UCSD-AML1 (cell line): Measurements from ENCODE around the gene PCNX1.
"Not testable (repeated sequence)": the region's sequence is repeated elsewhere in the genome, so short reads cannot be mapped to it uniquely, and the experiment has no call there.

Experiments used
- DNase-seq: peaks from one replicate; lab custom pipeline; 2025; ENCODE audit not compliant: unreplicated experiment; lab: John Stamatoyannopoulos, UW

PCNX1 gene

DNA sequence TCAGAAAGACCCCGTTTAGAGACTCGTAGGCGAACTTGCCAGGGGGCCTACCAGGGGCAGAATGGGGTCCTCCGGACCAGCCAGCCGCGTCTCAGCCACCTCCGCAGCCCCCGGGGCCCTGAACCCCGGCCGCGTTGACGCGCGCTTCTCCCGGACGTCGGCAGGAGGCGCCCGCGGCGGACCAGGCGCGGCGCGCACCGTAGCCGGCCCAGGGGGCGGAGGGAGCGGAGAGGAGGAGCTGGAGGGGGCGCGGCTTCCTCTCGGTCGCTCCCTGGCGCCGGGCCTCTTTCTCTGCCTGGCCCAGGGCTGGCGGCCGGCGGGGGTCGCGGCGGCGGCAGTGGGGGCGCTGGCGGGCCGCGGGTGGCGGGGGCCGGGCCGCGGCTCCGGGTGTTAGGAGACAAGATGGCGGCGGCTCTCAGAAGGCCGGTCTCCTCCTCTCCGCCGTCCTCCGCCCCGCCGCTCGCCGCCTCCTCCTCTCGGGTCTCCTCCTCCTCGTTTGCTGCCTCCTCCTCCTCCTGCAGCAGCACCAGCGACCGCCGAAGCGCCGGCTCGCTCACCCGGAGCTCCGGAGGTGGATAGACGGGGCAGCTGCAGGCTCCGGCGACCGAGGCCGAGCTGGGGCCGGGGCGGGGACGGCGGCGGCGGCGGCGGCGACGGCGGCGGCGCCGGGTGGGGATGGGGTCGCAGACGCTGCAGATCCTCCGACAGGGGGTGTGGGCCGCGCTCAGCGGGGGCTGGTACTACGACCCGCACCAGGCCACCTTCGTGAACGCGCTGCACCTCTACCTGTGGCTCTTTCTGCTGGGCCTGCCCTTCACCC is at the start of gene PCNX1:
PCNX1 (plus strand) TSS at position 284 of the 820 bp plus-strand sequence; CDS start at position 676, 392 bp downstream.
- DNase-seq = peak; percentile 91

DNA sequence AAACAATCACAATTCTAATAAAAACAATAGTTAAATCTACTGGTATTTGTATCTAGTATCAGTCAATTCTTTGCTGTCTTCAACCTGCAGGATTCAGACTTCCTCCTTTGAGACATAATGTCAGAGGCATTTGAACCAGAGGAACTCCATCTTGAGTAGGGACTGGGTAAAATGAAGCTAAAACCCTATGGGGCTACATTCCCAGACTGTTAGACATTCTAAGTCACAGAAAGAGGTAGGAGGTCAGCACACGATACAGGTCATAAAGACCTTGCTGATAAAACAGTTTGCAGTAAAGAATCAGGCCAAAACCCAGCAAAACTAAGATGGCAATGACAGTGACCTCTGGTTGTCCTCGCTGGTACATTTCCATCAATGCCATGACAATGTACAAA is 49.8 kb upstream of the PCNX1 start:
- DNase-seq = no peak

DNA sequence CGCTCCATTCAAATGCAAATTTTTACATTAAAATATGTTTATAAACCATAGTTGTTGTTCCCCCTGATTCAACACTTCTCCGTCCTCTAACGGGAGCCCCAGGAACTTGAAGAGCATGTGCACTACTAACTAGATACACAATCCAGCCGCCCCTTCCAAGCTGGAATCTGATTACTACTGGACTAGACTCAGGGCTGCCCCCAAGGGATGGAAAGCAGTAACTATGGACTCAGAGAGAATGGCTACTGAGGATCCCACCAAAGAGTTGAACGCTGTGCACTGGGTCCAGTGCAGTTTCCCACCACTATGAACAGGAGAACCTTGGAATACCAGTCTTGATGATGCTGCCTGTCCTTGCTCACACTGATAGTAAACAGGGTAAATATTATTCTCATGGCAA is 48.6 kb upstream of the PCNX1 start:
- no peak for DNase-seq

DNA sequence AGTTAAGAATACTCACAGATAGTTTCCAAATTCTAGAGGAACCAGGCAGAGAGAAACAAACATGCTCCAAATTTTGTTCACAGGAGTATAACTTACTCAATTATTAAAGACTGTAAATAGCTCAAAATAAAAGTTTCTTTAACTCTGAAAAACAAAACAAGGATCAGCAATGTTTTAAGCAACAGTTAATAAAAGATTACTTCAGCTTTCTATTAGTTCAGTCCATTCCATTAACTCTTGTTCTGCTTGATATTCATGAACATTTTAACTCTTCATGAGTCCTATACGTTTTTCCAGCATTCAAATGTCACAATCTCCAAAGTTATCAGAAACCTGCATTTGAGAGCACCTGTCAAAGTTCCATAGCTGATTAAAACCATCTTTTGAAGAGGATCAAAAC is 40.3 kb upstream of the PCNX1 start:
- DNase-seq = not testable (repeated sequence)

DNA sequence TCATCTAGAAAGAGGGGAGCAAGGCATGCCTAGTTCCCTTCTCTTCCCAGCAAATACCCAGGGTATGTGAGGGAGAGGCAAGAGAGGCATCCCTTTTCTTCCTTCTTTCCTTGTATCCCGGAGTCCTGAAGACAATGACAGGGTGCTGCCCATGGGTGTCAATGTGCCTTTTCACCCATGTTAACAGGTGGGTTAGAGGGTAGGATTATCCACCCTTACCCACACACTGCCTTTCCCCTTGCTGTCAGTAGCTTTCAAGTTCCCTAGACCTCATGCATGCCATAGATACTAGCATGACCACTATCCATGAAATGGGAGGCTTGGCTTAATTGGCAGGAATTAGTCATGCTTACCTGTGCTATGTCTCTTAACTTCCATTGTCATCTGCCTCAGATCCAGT is 36.3 kb upstream of the PCNX1 start:
- no peak for DNase-seq

DNA sequence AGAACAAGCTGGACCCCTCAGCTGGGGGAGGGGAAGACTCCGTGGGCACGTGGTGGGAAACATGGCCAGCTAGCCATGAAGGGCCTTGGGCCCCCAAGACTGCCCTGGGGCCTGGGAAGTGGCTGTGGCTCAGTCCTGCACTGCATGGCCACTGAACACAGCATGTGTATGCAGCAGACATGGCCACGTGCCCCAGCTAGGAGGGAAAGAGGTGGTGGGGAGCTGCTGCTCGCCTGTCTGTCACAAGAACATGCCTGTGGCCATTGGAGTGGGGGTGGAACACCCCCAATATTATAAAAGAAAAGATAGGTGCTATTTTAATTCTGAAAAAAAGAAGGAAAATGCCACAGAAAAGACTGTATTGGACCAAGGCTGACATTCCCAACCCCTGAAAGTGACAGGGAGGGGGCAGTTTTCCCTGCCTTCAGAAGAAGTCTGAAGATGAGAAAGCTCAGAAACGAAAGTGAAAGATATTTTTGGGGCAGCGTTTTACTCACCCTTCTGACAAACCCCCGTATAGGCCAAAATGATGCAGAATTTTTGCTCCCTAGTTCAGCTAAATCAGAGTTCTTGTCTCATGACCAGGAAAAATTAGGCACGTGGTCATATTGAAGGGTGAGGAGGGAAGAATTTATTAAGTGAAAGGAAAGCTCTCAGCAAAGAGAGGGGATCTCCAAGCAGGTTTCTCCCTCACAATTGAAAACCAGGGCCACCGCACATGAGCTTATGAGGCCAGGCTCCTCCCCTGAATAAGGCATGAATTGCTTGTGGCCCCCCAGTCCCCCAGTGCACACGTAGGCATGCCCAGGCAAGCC is 35.2 kb upstream of the PCNX1 start:
- DNase-seq = no peak

DNA sequence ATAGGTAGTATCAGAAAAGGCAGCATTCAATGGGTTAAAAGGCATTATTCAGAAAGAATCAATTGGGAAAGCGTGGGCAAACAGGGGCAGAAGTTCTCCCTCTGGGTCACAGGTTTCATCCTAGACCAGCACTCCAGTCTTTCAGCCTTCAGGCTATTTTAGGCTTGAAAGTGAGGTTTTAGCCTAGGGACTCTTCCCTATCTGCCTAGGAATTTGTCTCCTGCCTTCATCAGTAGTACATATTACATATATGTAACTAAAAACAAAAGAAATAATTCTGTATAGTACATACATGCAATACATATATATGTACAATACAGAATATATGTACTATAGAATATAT is 34.6 kb upstream of the PCNX1 start:
- DNase-seq = no peak

DNA sequence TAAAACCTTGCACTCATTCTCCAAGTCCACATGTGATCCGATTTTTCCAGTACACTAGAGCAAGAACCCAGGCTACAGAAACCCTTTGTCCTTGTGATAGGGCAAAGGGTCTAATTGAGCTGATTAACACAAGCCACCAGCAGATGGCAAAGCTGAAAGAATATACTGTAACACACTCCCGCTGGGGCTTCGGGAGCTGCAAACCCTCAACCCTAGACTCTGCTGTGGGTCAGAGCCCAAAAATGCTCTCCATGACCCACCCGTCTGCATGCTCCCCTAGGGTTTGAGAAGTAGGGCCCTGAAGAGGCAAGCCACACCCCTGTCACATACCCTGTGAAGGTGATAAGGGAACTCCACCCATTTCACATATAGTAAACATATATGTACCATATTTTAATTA is 33.6 kb upstream of the PCNX1 start:
- peak; percentile 25 for DNase-seq

DNA sequence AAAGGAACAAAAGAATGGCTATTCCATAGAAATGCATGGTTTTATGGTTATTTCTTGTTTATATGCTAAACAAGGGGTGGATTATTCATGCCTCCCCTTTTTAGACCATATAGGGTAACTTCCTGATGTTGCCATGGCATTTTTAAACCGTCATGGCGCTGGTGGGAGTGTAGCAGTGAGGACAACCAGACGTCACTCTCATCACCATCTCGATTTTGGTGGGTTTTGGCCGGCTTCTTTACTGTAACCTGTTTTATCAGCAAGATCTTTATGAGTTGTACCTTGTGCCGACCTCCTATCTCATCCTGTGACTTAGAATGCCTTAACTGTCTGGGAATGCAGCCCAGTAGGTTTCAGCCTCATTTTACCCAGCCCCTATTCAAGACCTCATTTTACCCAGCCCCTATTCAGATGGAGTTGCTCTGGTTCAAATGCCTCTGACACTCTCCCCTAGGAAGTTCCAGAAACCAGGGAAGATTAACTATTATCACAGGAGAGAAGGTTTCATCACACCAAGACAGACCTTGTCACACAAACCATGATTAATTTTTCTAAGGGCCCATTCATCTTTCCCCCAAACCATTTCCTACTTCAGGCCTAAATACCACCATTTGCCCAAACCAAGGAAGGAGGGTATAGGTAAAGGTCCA is 31.3 kb upstream of the PCNX1 start:
- DNase-seq = not testable (repeated sequence)

DNA sequence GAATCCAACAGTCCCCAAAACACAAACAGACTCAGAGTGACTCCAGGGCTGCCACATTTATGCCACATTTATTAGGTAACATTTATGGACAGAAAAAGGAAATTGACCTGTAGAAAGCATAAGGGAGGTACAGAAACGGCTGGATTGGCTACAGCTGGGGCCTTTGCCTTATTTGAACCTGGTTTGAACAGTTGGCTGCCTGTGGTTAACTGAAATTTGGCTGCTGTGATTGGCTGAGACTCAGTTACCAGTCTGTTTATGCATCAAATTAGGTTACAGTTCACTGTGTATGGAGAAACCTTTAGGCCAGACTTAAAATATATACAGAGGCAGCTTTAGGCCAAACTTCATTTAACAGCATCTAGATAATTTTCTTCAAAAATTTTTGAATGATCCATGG is 27.8 kb upstream of the PCNX1 start:
- no peak for DNase-seq

DNA sequence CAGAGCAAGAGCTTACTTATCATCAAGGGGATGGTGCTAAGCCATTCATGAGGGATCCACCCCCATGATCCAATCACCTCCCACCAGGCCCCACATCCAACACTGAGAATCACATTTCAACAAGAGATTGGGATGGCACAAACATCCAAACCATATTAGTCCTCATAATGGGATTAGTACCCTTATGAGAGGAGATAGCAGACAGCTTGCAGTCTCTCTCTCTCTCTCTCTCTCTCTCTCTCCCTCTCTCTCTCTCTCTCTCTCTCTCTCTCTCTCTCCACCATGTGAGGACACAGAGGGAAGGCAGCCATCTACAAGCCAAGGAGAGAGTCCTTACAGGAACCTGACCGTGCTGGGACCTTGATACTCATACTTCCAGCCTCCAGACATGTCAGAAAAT is 26.4 kb upstream of the PCNX1 start:
- not testable (repeated sequence) for DNase-seq

DNA sequence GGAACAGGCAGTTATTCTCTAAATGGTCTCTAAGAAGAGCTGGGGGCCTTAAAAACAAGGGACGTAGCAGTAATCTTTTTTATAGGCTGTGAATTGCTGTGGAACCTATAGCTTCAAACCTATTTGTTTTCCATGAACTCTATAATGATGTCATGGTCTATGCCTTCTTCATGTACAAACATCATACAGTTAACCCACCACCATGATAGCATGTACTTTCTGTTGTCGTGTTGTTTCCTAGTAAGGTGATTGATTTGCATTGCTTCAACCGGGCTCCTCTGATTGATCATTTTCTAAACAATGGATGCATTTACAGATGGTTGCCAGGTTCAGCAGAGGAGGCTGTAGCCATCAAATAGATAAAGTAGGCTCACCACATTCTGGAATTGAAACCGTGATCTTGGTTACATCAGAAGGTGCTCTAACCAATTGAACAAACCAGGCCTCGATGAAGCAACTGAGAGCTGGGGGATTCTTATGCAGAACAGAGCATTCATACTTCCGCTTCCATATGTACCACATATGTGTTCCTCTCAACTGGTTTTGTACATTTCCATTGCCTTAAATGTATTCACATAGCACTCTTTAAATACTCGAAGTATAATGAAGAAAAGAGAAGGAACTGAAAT is 25.6 kb upstream of the PCNX1 start:
- DNase-seq = no peak

DNA sequence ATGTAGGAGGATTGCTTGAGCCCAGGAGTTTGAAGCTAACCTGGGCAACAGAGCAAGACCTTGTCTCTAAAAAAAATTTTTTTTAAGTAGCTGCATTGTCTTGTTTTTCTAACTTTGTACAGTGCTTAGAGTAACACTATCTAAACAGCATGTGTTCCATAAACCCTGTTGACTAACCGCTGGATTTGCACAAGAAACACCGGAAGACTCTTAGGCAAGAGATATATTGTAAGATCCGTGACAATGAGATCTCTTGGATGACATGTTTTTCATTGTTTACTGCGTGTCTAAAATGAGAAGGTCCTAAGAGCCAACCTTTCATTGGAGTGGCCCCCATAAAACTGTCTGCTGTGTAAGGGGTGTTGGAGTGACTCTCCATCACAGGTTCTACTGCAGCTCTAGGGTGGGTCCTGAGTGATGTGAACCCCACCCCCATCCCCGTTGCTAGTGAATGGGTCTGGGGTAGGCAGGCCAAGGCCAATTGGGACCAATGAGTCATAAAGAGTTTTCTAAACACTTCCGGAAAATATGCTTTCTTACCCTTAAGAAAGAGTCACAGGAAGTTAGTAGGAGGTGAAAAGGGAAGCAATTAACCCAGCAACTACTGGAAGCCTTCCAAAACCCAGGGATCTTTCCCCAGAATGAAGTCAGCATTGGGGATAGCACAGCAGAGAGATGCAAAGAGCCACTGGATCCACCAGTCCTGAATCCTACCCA is 24.3 kb upstream of the PCNX1 start:
- peak; percentile 42 for DNase-seq

DNA sequence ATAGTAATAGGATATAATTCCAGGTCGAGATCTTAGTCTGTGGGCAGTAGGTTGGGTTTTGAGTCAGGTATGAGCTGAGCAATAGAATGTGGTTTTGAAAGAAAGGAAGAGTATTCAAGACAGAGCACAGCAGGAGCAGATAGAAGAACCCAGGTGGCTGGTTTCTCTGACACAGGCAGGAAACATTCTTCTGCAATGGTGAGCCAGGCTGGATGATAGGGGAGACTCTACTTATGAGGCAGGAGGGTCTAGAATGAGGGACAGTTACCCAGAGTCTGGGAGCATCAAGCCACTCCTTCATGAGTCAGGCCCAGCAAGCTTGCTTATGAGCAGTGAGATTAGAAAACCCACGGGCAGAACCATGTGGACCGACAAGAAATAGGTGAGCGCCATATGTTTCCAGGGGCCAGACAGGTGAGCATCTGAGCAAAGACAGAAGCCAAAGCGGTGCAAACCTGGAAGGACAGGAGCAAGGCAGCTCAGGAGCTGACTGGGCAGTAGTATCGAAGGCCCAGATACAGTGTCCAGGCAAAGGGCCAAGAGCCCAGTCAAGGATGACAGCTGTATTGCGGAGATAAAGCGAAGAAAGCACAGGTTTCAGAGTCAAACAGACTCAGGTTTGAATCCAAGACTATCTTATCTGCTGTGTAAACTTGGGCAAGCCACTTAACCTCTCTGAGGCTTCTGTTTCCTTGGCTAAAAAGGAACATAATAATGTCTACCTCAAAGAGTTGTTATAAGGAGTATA is 22.5 kb upstream of the PCNX1 start:
- DNase-seq = no peak

DNA sequence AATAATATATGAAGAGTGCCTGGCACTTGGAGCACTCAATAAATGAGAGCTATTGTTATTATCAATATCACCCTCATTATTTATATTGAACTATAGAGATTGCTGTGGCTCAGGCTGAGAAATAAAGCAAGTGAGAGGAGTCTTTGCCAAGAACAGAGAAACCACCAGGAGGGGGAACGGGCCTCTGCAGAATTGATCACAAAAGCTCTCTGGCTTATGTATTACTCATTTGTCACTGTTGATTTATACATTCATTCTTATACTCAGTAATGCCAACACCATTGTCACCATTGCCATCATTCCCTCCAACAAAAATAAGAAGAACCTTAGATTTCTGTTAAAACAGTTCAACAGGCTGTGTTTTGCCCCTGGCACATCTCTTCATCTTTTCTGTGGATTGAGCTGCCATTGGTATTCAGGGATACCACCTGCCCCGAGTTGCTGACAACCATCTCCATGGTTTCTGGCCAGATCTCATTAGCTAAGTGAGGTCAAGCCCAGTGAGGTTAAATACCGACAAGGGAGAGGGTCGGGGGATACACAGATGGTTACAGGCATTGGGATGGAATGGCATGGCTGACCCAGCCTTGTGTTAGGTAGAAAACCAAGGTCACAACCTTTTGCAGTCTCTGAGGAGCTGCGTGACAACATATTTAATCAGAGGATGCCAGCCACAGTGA is 21.8 kb upstream of the PCNX1 start:
- DNase-seq = no peak

DNA sequence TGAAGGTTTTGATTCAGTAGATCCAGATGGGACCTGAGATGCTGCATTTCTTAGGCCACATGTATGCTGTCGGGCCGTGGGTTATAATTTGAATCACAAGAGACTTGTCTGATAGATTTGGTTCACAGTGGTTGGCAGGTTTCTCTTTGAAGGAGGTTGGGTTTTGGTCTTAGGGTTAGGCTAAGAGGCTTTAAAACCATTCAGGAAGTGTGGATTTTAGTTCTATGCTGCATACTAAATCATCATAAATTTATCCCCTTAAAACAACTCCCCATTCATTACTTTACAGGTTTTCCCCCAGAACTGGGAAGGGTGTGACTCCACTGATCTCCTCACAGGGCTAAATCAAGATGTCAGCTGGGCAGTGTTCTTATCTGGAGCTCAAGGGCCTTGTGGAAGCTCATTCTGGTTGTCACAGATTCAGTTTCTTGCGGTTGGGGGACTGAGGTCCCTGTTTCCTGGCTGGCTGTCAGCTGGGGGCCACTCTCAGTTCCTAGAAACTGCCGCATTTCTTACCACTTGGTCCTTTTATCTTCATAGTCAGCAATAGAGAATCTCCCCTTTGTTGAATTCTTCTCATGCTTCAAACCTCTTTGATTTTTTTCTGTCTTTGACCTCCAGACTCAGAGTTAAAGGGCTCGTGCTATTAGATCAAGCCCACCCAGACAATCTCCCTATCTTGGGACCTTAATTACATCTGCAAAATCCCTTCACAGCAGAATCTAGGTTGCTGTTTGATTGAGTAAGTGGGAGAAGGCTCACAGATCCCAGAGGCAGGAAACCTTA is 20.6 kb upstream of the PCNX1 start:
- peak; percentile 67 for DNase-seq

DNA sequence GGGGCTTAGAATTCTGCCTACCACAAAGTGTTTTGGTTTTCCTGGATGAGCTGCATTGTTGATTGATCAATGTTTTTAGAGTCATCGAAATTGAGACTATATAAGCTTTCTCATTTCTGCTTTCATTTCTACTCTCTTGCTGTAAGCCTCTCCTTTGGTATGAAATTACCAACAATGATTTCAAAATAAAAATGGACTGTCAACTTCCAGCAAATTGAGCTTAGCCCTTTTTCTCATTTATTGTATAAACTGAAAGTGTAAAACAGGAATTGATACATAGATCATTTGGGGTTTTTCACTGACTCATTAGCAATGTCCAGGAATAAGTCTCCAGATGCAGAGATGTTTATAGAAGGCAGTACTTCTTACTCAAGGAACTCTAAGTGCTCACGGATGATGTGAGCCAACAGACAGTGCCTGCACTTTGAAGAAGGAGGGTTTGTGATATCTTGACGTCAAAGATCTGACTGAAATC is 20.0 kb upstream of the PCNX1 start:
- no peak for DNase-seq

DNA sequence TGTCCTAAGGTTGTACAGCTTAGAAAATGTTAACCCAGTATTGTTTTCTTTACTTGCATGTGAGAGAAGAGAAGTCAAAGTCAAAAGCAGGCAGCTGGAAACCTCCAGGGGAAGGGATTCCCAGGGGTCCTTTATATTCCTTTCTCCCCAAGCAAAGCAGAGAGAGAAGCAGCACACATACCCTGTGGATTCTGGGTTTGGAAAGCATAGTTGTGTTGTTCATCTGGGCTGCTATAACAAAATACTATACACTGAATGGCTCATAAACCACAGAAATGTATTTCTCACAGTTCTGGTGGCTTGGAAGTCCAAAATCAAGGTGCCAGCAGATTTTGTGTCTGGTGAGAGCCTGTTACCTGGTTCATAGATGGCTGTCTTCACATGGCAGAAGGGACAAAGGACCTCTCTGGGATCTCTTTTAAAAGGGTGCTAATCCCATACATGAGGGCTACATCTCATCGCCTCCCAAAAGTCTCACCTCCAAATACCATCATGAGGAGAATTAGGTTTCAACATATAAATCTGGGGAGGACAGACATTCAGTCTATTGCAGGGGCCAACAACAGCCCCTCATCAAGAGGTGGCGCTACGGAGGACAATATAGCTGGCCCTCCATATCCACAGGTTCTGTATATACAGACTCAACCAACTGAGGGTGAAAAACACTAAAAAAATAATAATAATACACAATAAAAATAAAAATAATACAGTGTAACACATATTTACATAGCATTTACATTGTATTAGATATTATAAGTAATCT is 19.3 kb upstream of the PCNX1 start:
- no peak for DNase-seq
